Naive thymus-derived CD8-positive, alpha-beta T cell (primary cell): ENCODE measurements around the gene TAS1R1. TPM values are rescaled to one million over a fixed set of nuclear protein-coding genes. Genes with fewer than 3 reads are reported as not detected.
"Not testable (repeated sequence)": the region's sequence is repeated elsewhere in the genome, so short reads cannot be mapped to it uniquely, and the experiment has no call there.

ENCODE experiments used
- ATAC-seq, 2 donors: fragments of 150-1000 bp; cut with Tn5 transposase in 1 of 2; sonication (Bioruptor Pico), chemical (Tn5 transposase) in 1 of 2; 1 replicate in 1 of 2; 2 replicates in 1 of 2; pipeline ENCODE4 v1.10.0; 2021; ENCODE audit warnings: mild to moderate bottlenecking in 2 of 2, moderate library complexity in 2 of 2
- POLR2A ChIA-PET: fragments of 350-600 bp; sonication (Branson Sonifier 250); formaldehyde crosslinking; loops from one replicate; lab custom pipeline; 2021; ENCODE audit warnings: antibody characterized with exemption; lab: Charles Lee
- DNase-seq, 10 donors: peaks; one replicate each; pipeline versions ENCODE4 v3.0.0 to v3.0.0-alpha.2; 2020 to 2022
- H3K27ac Mint-ChIP-seq, 10 donors: one replicate each; pipeline ENCODE4 v1.8.0; 2020 to 2022; ENCODE audit warnings: mild to moderate bottlenecking in 10 of 10, mixed read lengths in 10 of 10, moderate library complexity in 4 of 10, inconsistent platforms in 1 of 10
- H3K27me3 Mint-ChIP-seq, 5 donors: one replicate each; pipeline ENCODE4 v1.8.0; 2021 to 2022; ENCODE audit warnings: mixed read lengths in 5 of 5
- H3K36me3 Mint-ChIP-seq, 3 donors: one replicate each; pipeline ENCODE4 v1.8.0; 2020 to 2022; ENCODE audit warnings: mixed read lengths in 3 of 3, mild to moderate bottlenecking in 2 of 3, inconsistent platforms in 1 of 3
- H3K4me1 Mint-ChIP-seq, 4 donors: one replicate each; pipeline ENCODE4 v1.8.0; 2021 to 2022; ENCODE audit warnings: mixed read lengths in 4 of 4
- H3K4me3 Mint-ChIP-seq, 10 donors: one replicate each; pipeline ENCODE4 v1.8.0; 2020 to 2022; ENCODE audit warnings: mild to moderate bottlenecking in 10 of 10, mixed read lengths in 10 of 10, moderate library complexity in 6 of 10, inconsistent platforms in 1 of 10
- H3K9me3 Mint-ChIP-seq, 9 donors: one replicate each; pipeline ENCODE4 v1.8.0; 2020 to 2022; ENCODE audit warnings: mixed read lengths in 9 of 9, mild to moderate bottlenecking in 3 of 9, inconsistent platforms in 1 of 9, moderate library complexity in 1 of 9
- polyA plus RNA-seq, 3 donors: library from polyadenylated mRNA; unstranded; fragments of 300-500 nt; fragmentation: Illumina TruSeq; gene quantifications; one replicate each; pipeline ENCODE4 v1.2.3, GENCODE V29; 2021
- total RNA-seq, 8 experiments: library from RNA in 2 of 8; stranded (reverse) in 2 of 8; gene quantifications; one replicate each; pipeline ENCODE4 v1.2.3 and lab custom pipeline; 2021 to 2026

TAS1R1 gene
- total and polyA plus RNA-seq, 5 experiments from 2014 or later: 0.06 TPM; not detected in 4

DNA sequence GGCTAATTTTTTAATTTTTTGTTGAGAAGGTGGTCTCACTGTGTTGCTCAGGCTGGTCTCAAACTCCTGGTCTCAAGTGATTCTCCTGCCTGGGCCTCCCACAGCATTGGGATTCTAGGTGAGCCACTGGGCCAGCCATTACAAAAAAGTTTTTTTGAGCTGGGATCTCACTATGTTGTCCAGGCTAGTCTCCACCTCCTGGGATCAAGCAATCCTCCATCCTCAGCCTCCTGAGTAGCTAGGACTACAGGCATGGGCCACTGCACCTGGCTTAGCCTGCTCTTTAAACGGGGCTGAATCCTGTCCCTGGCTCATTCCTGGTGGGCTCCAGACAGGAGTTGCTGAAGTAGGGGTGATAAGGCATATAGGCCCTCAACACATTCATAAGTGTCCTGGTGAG, 2.5 kb downstream of the TAS1R1 start:
- Mint-ChIP-seq H3K27ac (no peak overlapping the region), H3K4me3 (no peak overlapping the region), H3K4me1 (peaks cover 0 to 18% (median 11%) of the 10 kb centered on the region in 4 donors), H3K36me3 (peaks cover 0 to 3% (median 0%) of the 10 kb centered on the region in 3 donors), H3K27me3 (no peaks in the 10 kb centered on the region), H3K9me3 (no peaks in the 10 kb centered on the region)
- DNase-seq: no peak
- POLR2A ChIA-PET: interaction anchor here (1.3 kb wide), 1 partner anchor 17 kb away, joined by 4 read pairs; no protein-coding TSS in a partner anchor
- ATAC-seq: no peak

DNA sequence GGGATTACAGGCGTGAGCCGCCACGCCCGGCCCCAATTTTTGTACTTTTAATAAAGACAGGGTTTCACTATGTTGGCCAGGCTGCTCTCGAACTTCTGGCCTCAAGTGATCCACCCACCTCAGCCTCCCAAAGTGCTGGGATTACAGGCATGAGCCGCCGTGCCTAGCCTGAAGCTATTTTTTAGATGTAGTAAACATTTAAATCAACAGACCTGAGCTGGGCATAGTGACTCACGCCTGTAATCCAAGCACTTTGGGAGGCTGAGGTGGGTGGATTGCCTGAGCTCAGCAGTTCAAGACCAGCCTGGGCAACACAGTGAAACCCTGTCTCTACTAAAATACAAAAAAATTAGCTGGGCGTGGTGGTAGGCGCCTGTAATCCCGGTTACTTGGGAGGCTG, 4.1 kb downstream of the TAS1R1 start:
- POLR2A ChIA-PET, DNase-seq, H3K27ac Mint-ChIP-seq, H3K36me3 Mint-ChIP-seq, ATAC-seq, H3K4me3 Mint-ChIP-seq, H3K9me3 Mint-ChIP-seq, H3K27me3 Mint-ChIP-seq: not testable (repeated sequence)
- H3K4me1 Mint-ChIP-seq: peaks cover 0 to 12% (median 4%) of the 10 kb centered on the region in 4 donors

DNA sequence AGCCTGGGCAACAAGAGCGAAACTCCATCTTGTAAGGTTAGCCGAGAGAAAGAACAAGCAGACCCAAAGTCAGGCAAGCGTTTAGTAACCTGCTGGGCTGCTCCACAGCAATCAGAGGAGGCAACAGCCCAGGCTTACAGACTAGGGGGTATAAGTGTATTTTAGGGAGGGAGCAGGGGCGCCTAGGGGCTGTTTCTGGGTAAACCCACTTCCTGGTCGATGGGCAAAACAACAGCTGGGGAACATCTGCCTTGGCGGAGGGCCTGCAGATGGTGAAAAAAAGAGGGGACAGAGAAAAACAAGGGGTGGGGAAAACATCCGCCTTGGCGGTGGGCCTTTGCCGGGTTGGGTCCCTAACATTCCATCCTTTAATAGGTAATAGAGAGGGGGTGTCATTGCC, 5.2 kb downstream of the TAS1R1 start:
- DNase-seq (no peak), ATAC-seq (no peak)
- Mint-ChIP-seq H3K27me3 (no peaks in the 10 kb centered on the region), H3K4me1 (peaks cover 0 to 5% (median under 1%) of the 10 kb centered on the region in 4 donors), H3K9me3 (no peaks in the 10 kb centered on the region), H3K36me3 (no peaks in the 10 kb centered on the region), H3K27ac (peak overlapping the region in 1 of 10 donors; percentile 70), H3K4me3 (no peak overlapping the region)
- POLR2A ChIA-PET: interaction anchor here (0.6 to 0.7 kb wide), 2 partner anchors 37 to 68 kb away, joined by 3 to 7 read pairs; no protein-coding TSS in a partner anchor

DNA sequence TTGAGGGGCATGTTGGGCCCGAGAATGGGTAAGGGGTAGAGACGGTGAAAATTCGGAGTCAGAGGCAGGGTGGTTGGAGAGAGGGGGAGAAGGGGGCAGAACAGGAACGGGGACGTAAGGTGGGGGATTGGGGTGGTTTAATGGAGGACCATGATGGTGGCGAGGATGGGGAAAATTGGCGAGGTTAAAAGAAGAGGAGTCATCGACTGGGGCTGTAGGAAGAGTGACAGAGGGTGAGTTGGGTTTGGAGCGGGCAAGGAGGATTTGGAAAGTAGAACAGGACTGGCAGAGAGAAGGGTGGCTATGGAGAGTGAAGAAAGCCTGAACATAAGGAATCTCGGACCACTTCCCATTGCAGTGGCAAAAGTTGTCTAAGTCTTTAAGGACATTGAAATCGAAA, 13.9 kb downstream of the TAS1R1 start:
- DNase-seq (no peak), ATAC-seq (no peak)
- POLR2A ChIA-PET: no interaction called here
- no peaks in the 10 kb centered on the region for H3K36me3 Mint-ChIP-seq
- H3K4me3 Mint-ChIP-seq: no peak overlapping the region
- H3K4me1 Mint-ChIP-seq: peaks cover 0 to 6% (median 0%) of the 10 kb centered on the region in 4 donors
- peaks cover 0 to 1% (median 0%) of the 10 kb centered on the region in 5 donors for H3K27me3 Mint-ChIP-seq
- no peak overlapping the region for H3K27ac Mint-ChIP-seq
- H3K9me3 Mint-ChIP-seq: peaks cover 0 to 2% (median 0%) of the 10 kb centered on the region in 9 donors

DNA sequence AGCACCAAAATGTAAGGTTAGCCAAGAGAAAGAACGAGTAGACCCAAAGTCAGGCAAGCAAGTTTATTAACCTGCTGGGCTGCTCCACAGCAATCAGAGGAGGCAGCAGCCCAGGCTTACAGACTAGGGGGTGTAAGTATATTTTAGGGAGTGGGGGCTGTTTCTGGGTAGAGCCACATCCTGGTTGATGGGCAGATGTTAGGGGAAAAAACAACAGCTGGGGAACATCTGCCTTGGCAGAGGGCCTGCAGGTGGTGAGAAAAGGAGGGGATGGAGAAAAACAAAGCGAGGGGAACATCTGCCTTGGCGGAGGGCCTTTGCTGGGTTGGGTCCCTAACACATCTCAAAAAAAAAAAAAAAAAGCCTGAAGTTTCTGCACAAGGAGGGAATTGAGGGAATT, 15.0 kb downstream of the TAS1R1 start:
- ATAC-seq (no peak), DNase-seq (no peak)
- no peak overlapping the region for H3K27ac Mint-ChIP-seq
- peaks cover 0 to 2% (median 0%) of the 10 kb centered on the region in 9 donors for H3K9me3 Mint-ChIP-seq
- H3K4me3 Mint-ChIP-seq: no peak overlapping the region
- H3K36me3 Mint-ChIP-seq: no peaks in the 10 kb centered on the region
- POLR2A ChIA-PET: no interaction called here
- H3K4me1 Mint-ChIP-seq: peaks cover 0 to 6% (median 0%) of the 10 kb centered on the region in 4 donors
- peaks cover 0 to 1% (median 0%) of the 10 kb centered on the region in 5 donors for H3K27me3 Mint-ChIP-seq

DNA sequence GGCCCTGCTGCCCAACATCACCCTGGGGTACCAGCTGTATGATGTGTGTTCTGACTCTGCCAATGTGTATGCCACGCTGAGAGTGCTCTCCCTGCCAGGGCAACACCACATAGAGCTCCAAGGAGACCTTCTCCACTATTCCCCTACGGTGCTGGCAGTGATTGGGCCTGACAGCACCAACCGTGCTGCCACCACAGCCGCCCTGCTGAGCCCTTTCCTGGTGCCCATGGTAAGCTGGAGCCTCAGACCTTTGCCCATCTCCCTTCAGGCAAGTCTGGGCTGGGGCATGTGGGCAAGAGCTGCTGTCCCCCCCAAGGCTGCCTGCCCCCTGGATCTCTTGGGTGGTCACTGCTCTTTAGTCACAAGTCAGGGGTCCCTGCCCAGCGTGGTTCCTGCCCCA, 15.9 kb downstream of the TAS1R1 start:
- POLR2A ChIA-PET: interaction anchor here (0.9 to 1.2 kb wide), 3 partner anchors 10 to 79 kb away, joined by 3 read pairs; no protein-coding TSS in a partner anchor
- Mint-ChIP-seq H3K27ac (no peak overlapping the region), H3K27me3 (peaks cover 0 to 1% (median 0%) of the 10 kb centered on the region in 5 donors), H3K4me1 (peaks cover 0 to 6% (median 0%) of the 10 kb centered on the region in 4 donors), H3K36me3 (no peaks in the 10 kb centered on the region), H3K9me3 (peaks cover 0 to 2% (median 0%) of the 10 kb centered on the region in 9 donors), H3K4me3 (no peak overlapping the region)
- DNase-seq: no peak
- no peak for ATAC-seq

DNA sequence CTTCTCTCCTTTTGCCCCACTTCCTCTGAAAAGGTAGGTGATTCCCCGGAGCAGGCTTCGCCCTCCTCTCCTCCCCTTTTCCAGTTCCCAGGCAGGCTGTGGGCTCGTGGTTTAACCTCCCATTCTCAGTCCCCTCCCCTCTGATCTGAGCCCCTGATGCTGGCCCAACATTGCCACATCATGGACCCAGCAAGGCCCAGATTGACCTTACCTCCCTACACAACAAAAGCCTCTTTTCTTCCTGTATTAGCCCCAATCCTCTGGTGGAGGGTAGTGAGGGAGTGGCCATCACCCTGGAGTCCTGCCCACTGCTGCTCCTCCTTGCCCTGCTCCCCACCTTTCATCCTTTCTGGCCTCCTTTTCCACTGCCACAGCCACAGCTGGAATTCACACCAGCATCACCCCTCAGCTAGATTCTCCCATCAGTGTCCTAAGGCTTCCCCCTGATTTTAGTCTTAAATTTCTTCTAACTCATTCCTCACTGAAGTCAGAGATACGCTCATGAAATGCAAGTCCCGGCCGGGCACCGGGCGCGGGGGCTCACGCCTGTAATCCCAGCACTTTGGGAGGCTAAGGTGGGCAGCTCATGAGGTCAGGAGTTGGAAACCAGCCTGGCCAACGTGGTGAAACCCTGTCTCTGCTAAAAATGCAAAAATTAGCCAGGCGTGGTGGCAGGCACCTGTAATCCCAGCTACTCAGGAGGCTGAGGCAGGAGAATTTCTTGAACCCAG, 17.7 kb downstream of the TAS1R1 start:
- no peak for ATAC-seq
- peaks cover 0 to 2% (median 0%) of the 10 kb centered on the region in 9 donors for H3K9me3 Mint-ChIP-seq
- H3K4me3 Mint-ChIP-seq: no peak overlapping the region
- H3K4me1 Mint-ChIP-seq: peaks cover 0 to 6% (median 0%) of the 10 kb centered on the region in 4 donors
- POLR2A ChIA-PET: no interaction called here
- no peaks in the 10 kb centered on the region for H3K36me3 Mint-ChIP-seq
- peaks cover 0 to 1% (median 0%) of the 10 kb centered on the region in 5 donors for H3K27me3 Mint-ChIP-seq
- peak overlapping the region in 2 of 10 donors; percentile 40 to 63 for H3K27ac Mint-ChIP-seq
- no peak for DNase-seq

DNA sequence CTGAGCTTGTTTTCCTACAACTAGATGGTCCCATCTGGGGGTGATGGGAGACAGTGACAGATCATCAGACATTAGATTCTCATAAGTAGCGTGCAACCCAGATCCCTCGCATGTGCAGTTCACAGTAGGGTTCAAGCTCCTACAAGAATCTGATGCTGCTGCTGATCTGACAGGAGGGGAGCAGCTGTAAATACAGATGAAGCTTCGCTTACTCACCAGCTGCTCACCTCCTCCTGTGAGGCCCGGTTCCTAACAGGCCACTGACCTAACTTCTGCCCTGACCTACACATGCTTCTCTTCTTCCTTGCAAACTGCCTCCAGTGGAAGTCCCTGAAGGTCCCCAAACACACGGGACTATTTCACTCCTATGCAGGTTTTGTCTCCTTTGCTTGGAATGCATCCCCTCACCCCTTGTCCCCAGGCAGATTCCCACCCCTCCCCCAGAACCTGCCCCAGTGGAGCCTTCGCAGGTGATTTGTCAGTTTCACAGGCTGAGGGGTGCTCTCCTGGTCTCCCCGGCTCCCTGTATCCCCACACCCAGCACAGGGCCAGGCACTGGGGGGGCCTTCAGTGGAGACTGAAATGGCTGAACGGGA, 19.0 kb downstream of the TAS1R1 start:
- POLR2A ChIA-PET: interaction anchor here (1.0 kb wide), 1 partner anchor 17 kb away, joined by 4 read pairs; no protein-coding TSS in a partner anchor
- H3K36me3 Mint-ChIP-seq: no peaks in the 10 kb centered on the region
- no peak overlapping the region for H3K4me3 Mint-ChIP-seq
- no peak for ATAC-seq
- peaks cover 0 to 1% (median 0%) of the 10 kb centered on the region in 5 donors for H3K27me3 Mint-ChIP-seq
- H3K9me3 Mint-ChIP-seq: peaks cover 0 to 2% (median 0%) of the 10 kb centered on the region in 9 donors
- H3K4me1 Mint-ChIP-seq: peaks cover 3 to 6% (median 5%) of the 10 kb centered on the region in 4 donors
- no peak overlapping the region for H3K27ac Mint-ChIP-seq
- no peak for DNase-seq

DNA sequence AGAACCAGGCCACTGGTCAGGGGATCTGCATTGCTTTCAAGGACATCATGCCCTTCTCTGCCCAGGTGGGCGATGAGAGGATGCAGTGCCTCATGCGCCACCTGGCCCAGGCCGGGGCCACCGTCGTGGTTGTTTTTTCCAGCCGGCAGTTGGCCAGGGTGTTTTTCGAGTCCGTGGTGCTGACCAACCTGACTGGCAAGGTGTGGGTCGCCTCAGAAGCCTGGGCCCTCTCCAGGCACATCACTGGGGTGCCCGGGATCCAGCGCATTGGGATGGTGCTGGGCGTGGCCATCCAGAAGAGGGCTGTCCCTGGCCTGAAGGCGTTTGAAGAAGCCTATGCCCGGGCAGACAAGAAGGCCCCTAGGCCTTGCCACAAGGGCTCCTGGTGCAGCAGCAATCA, 19.7 kb downstream of the TAS1R1 start:
- H3K4me1 Mint-ChIP-seq: peaks cover 4 to 12% (median 10%) of the 10 kb centered on the region in 4 donors
- peaks cover 0 to 2% (median 0%) of the 10 kb centered on the region in 9 donors for H3K9me3 Mint-ChIP-seq
- DNase-seq (no peak), ATAC-seq (no peak)
- H3K27ac Mint-ChIP-seq: no peak overlapping the region
- no peaks in the 10 kb centered on the region for H3K36me3 Mint-ChIP-seq
- peaks cover 0 to 1% (median 0%) of the 10 kb centered on the region in 5 donors for H3K27me3 Mint-ChIP-seq
- no peak overlapping the region for H3K4me3 Mint-ChIP-seq
- POLR2A ChIA-PET: interaction anchor here (1.0 to 1.3 kb wide), 2 partner anchors 18 to 27 kb away, joined by 4 read pairs; partner anchors contain the start of gene KLHL21

DNA sequence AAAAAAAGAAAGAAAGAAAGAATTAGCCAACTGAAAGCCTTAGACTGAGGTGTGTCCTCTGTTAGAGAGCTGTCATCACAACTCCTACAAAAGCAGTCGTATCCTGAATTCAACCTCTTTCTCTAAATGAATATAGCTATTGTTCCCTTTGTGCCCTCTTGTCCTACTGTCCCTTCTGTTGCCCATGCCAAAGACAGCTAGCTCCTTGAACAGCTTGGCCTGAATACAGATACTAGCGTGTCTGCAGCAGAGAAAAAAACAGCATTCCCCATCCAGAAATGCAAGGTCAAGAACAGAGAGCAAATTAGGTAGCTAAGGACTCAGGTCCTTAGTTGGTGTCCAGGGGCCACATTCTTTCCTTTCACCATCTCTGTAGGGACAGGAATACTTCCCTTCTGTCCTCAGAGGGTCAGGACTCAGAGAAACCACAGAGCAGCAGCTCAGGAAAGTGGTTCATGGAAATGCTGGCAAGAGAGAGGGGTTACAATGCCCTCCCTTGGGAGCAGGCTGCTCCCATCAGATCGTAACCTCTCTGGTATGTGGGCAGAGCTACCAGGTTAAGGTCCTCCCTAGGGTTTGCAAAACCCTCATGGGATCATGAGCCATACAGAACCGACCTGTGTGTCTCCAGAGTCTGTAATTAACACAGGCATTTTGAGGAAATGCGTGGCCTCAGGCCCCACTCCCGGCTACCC, 22.9 kb downstream of the TAS1R1 start:
- POLR2A ChIA-PET: interaction anchor here (0.8 to 8.7 kb wide), 3 partner anchors 24 to 29 kb away, joined by 3 to 145 read pairs (median 3); partner anchors contain the start of gene KLHL21
- peak overlapping the region in 5 of 10 donors; percentile 1 to 99 (median 90) for H3K27ac Mint-ChIP-seq
- no peaks in the 10 kb centered on the region for H3K9me3 Mint-ChIP-seq
- peak overlapping the region in 2 of 10 donors; percentile 8 to 45 for H3K4me3 Mint-ChIP-seq
- ATAC-seq: no peak
- DNase-seq: no peak
- H3K27me3 Mint-ChIP-seq: no peaks in the 10 kb centered on the region
- H3K4me1 Mint-ChIP-seq: peaks cover 7 to 41% (median 37%) of the 10 kb centered on the region in 4 donors
- H3K36me3 Mint-ChIP-seq: peaks cover 0 to 4% (median 0%) of the 10 kb centered on the region in 3 donors

DNA sequence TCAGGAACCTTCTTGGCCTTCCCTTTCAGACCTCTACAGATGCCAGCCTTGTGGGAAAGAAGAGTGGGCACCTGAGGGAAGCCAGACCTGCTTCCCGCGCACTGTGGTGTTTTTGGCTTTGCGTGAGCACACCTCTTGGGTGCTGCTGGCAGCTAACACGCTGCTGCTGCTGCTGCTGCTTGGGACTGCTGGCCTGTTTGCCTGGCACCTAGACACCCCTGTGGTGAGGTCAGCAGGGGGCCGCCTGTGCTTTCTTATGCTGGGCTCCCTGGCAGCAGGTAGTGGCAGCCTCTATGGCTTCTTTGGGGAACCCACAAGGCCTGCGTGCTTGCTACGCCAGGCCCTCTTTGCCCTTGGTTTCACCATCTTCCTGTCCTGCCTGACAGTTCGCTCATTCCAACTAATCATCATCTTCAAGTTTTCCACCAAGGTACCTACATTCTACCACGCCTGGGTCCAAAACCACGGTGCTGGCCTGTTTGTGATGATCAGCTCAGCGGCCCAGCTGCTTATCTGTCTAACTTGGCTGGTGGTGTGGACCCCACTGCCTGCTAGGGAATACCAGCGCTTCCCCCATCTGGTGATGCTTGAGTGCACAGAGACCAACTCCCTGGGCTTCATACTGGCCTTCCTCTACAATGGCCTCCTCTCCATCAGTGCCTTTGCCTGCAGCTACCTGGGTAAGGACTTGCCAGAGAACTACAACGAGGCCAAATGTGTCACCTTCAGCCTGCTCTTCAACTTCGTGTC, 23.7 kb downstream of the TAS1R1 start:
- DNase-seq (no peak), ATAC-seq (no peak)
- POLR2A ChIA-PET: interaction anchor here (1.0 to 8.7 kb wide), 4 partner anchors 23 to 47 kb away, joined by 3 to 145 read pairs (median 11); partner anchors contain the start of genes KLHL21, NOL9, TAS1R1 and THAP3
- peak overlapping the region; percentile 91 to 99 (median 96) for H3K4me3 Mint-ChIP-seq
- no peaks in the 10 kb centered on the region for H3K9me3 Mint-ChIP-seq
- H3K27me3 Mint-ChIP-seq: no peaks in the 10 kb centered on the region
- peaks cover 7 to 41% (median 37%) of the 10 kb centered on the region in 4 donors for H3K4me1 Mint-ChIP-seq
- H3K27ac Mint-ChIP-seq: peak overlapping the region; percentile 88 to 99 (median 97)
- peaks cover 0 to 4% (median 0%) of the 10 kb centered on the region in 3 donors for H3K36me3 Mint-ChIP-seq
